Measurements from ENCODE around the gene P2RX3. TPM values are rescaled to one million over a fixed set of nuclear protein-coding genes. Genes with fewer than 3 reads are reported as not detected.

The P2RX3 gene
- total RNA-seq, 1 donor from 2014 or later = not detected

DNA sequence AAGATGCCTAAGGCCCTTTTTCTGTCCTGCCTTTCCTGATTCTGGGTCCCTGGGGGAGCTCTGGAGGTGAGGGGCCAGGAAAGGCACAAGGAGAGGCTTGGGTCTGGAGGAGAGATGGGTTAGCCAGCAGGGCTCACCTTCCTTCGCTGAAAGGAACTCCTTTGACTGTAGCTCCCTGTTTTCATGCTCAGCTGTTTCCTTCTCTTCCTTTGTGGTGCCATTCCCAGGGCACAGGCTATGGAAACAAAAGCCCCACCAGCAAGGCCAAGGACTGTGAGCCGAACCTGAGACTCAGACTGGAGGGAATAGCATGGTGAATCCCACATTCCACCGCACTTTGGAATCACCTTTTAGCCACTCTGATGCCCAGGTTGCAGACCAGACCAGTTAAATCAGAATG lies 78.3 kb downstream of the P2RX3 start:
- Mint-ChIP-seq H3K27me3 (no peaks in the 10 kb centered on the region), H3K9me3 (ENCODE audit: low read depth) (no peaks in the 10 kb centered on the region), H3K4me1 (ENCODE audit: low read depth) (no peaks in the 10 kb centered on the region), H3K4me3 (ENCODE audit: low read depth) (no peak overlapping the region), H3K36me3 (ENCODE audit: insufficient read depth) (peaks cover 22% of the 10 kb centered on the region), H3K27ac (no peak overlapping the region)
- no peak for DNase-seq (ENCODE audit: low spot score, unreplicated experiment)
- TF ChIP-seq, protein P1, sequence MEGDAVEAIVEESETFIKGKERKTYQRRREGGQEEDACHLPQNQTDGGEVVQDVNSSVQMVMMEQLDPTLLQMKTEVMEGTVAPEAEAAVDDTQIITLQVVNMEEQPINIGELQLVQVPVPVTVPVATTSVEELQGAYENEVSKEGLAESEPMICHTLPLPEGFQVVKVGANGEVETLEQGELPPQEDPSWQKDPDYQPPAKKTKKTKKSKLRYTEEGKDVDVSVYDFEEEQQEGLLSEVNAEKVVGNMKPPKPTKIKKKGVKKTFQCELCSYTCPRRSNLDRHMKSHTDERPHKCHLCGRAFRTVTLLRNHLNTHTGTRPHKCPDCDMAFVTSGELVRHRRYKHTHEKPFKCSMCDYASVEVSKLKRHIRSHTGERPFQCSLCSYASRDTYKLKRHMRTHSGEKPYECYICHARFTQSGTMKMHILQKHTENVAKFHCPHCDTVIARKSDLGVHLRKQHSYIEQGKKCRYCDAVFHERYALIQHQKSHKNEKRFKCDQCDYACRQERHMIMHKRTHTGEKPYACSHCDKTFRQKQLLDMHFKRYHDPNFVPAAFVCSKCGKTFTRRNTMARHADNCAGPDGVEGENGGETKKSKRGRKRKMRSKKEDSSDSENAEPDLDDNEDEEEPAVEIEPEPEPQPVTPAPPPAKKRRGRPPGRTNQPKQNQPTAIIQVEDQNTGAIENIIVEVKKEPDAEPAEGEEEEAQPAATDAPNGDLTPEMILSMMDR (IDR thresholded peaks at IDR 0.05; ENCODE audit: unreplicated experiment) = no peak

DNA sequence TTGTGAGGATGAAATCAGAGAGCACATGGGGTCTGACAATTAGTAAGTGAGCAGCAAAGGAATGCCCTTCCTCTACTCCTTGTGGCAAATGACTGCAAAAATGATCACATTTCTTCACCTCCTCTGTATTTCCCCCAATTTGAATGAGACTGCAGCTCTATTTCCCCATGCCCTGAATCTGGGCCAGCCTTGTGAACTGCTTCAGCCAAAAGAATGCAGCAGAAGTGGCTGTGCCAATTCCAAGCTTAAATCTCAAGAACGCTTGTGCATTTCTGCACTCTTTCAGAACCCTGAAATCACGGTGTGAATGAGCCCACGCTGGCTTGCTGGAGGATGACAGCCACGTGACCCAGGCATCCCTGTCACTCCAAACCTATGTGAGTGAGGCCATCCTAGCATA lies 78.9 kb downstream of the P2RX3 start:
- Mint-ChIP-seq H3K27ac (no peak overlapping the region), H3K27me3 (no peaks in the 10 kb centered on the region), H3K36me3 (ENCODE audit: insufficient read depth) (peaks cover 22% of the 10 kb centered on the region), H3K4me3 (ENCODE audit: low read depth) (no peak overlapping the region), H3K9me3 (ENCODE audit: low read depth) (no peaks in the 10 kb centered on the region), H3K4me1 (ENCODE audit: low read depth) (no peaks in the 10 kb centered on the region)
- no peak for DNase-seq (ENCODE audit: low spot score, unreplicated experiment)
- TF ChIP-seq, protein P1 (IDR thresholded peaks at IDR 0.05; ENCODE audit: unreplicated experiment) = no peak

DNA sequence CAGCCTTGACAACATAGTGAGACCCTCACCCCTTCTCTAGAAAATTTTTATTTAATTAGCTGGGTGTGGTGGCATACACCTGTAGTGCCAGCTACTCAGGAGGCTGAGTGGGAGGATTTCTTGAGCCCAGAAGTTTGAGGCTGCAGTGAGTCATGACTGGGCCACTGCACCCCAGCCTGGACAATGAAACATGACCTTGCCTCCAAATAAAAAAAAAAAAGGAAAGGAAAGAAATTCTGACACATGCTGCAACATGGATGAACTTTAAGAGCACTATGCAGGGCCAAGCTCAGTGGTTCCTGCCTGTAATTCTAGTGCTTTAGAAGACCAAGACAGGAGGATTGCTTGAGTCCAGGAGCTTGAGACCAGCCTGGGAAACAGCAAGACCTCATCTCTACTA lies 80.0 kb downstream of the P2RX3 start:
- TF ChIP-seq, protein P1 (IDR thresholded peaks at IDR 0.05; ENCODE audit: unreplicated experiment) = no peak
- H3K36me3 Mint-ChIP-seq (ENCODE audit: insufficient read depth) = peaks cover 22% of the 10 kb centered on the region
- H3K4me1 Mint-ChIP-seq (ENCODE audit: low read depth) = no peaks in the 10 kb centered on the region
- H3K9me3 Mint-ChIP-seq (ENCODE audit: low read depth) = no peaks in the 10 kb centered on the region
- no peak for DNase-seq (ENCODE audit: low spot score, unreplicated experiment)
- no peak overlapping the region for H3K4me3 Mint-ChIP-seq (ENCODE audit: low read depth)
- no peaks in the 10 kb centered on the region for H3K27me3 Mint-ChIP-seq
- H3K27ac Mint-ChIP-seq = no peak overlapping the region

DNA sequence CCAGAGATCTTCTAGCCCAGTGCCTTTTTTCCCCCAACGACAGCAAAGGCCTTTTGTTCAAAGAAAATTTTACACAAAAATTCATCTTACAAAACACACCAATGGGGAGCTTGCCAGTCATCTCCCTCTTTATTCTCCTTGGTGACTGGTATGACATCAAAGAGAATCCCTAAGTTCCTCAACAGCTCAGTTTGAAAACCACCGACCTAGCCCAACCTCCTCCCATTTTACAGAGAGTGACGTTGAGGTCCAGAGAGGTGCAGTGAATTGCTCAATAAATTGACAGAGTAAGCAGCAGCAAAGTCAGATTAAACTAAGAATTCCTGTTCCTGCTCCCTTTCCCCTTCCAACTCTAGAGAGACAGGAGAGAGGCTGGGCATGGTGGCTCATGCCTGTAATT lies 81.0 kb downstream of the P2RX3 start:
- Mint-ChIP-seq H3K4me3 (ENCODE audit: low read depth) (no peak overlapping the region), H3K9me3 (ENCODE audit: low read depth) (no peaks in the 10 kb centered on the region), H3K27ac (no peak overlapping the region), H3K27me3 (no peaks in the 10 kb centered on the region), H3K36me3 (ENCODE audit: insufficient read depth) (peaks cover 20% of the 10 kb centered on the region), H3K4me1 (ENCODE audit: low read depth) (no peaks in the 10 kb centered on the region)
- TF ChIP-seq, protein P1 (IDR thresholded peaks at IDR 0.05; ENCODE audit: unreplicated experiment) = no peak
- DNase-seq (ENCODE audit: low spot score, unreplicated experiment) = no peak

DNA sequence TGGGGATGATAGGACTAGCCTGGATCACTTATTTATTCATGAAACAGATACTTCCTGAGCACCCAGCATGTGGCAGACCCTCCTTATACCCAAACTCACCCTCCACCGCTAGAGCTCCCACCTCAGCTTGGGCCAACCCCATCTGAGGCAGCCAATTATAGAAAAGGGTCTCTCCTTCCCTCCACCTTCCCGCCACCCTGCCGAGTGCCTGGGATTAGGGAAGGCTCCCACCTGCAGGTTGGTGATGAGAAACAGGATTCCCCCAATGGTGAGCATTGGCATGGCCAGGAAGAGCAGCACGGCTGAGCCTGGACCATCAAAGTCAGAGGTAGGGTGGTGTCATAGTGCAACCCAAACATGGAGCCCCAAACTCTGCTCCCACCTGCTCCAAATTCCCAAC lies 82.9 kb downstream of the P2RX3 start:
- no peak overlapping the region for H3K4me3 Mint-ChIP-seq (ENCODE audit: low read depth)
- H3K4me1 Mint-ChIP-seq (ENCODE audit: low read depth) = no peaks in the 10 kb centered on the region
- TF ChIP-seq, protein P1 (IDR thresholded peaks at IDR 0.05; ENCODE audit: unreplicated experiment) = no peak
- H3K27me3 Mint-ChIP-seq = no peaks in the 10 kb centered on the region
- no peaks in the 10 kb centered on the region for H3K9me3 Mint-ChIP-seq (ENCODE audit: low read depth)
- H3K36me3 Mint-ChIP-seq (ENCODE audit: insufficient read depth) = peaks cover 13% of the 10 kb centered on the region
- no peak overlapping the region for H3K27ac Mint-ChIP-seq
- DNase-seq (ENCODE audit: low spot score, unreplicated experiment) = no peak
